WTC11 (cell line): ENCODE measurements around the gene C1orf159. TPM values are rescaled to one million over a fixed set of nuclear protein-coding genes. Genes with fewer than 3 reads are reported as not detected.

ENCODE experiments used
- ATAC-seq: fragments of 200-7000 bp; cut with Tn5 transposase; 2 replicates; pipeline ENCODE4 v1.10.0; 2021; ENCODE audit warnings: mild to moderate bottlenecking, moderate library complexity
- CTCF ChIA-PET: fragments of 300-600 bp; sonication (Branson Sonifier 250); formaldehyde crosslinking; loops from one replicate; lab custom pipeline; 2021; ENCODE audit warnings: antibody characterized with exemption; lab: Charles Lee
- POLR2A ChIA-PET: fragments of 350-600 bp; sonication (Branson Sonifier 250); formaldehyde crosslinking; loops from one replicate; lab custom pipeline; 2021; ENCODE audit warnings: antibody characterized with exemption; lab: Charles Lee
- DNase-seq: peaks from one replicate; pipeline ENCODE4 v3.0.0; 2021; ENCODE audit warnings: low spot score
- H3K27ac Mint-ChIP-seq: 2 replicates; pipeline ENCODE4 v1.8.0; 2021; ENCODE audit warnings: mixed read lengths
- H3K27me3 Mint-ChIP-seq: 2 replicates; pipeline ENCODE4 v1.8.0; 2021; ENCODE audit warnings: low read depth, mild to moderate bottlenecking, moderate library complexity, mixed read lengths
- H3K36me3 Mint-ChIP-seq: 2 replicates; pipeline ENCODE4 v1.8.0; 2021; ENCODE audit warnings: mixed read lengths
- H3K4me1 Mint-ChIP-seq: 2 replicates; pipeline ENCODE4 v1.8.0; 2022; ENCODE audit warnings: mixed read lengths
- H3K4me3 Mint-ChIP-seq: 2 replicates; pipeline ENCODE4 v1.8.0; 2021; ENCODE audit warnings: mild to moderate bottlenecking, moderate library complexity, mixed read lengths
- H3K9me3 Mint-ChIP-seq: 2 replicates; pipeline ENCODE4 v1.8.0; 2021; ENCODE audit warnings: mixed read lengths
- ATF6 ChIP-seq: sonication (generic); formaldehyde crosslinking; IDR thresholded peaks from 2 replicates; pipeline ENCODE4 v1.8.1; 2023; ENCODE audit warnings: mild to moderate bottlenecking, missing genetic modification reagents
- CDX4 ChIP-seq: fragments of 250-450 bp; sonication (Bioruptor Pico); IDR thresholded peaks from 2 replicates; pipeline ENCODE4 v1.9.0; 2021; ENCODE audit warnings: moderate library complexity, mild to moderate bottlenecking, inconsistent platforms, borderline replicate concordance
- E2F1 ChIP-seq: sonication (generic); formaldehyde crosslinking; IDR thresholded peaks from 2 replicates; pipeline ENCODE4 v1.8.0; 2022; ENCODE audit warnings: mild to moderate bottlenecking, missing genetic modification reagents
- EMX1 ChIP-seq: fragments of 250-450 bp; sonication (Bioruptor Pico); IDR thresholded peaks from 2 replicates; pipeline ENCODE4 v1.8.0; 2021; ENCODE audit warnings: mild to moderate bottlenecking
- ERG ChIP-seq: fragments of 250-450 bp; sonication (Bioruptor Pico); IDR thresholded peaks from 2 replicates; pipeline ENCODE4 v1.8.0; 2021; ENCODE audit warnings: mild to moderate bottlenecking
- FOXP1 ChIP-seq: sonication (generic); formaldehyde crosslinking; IDR thresholded peaks from 2 replicates; pipeline ENCODE4 v1.8.0; 2022; ENCODE audit warnings: missing genetic modification reagents, mild to moderate bottlenecking, moderate library complexity, borderline replicate concordance
- HMGA2 ChIP-seq: fragments of 250-450 bp; sonication (Bioruptor Pico); IDR thresholded peaks from 2 replicates; pipeline ENCODE4 v1.4.0; 2021; ENCODE audit warnings: mild to moderate bottlenecking, moderate library complexity
- JAZF1 ChIP-seq: fragments of 250-450 bp; sonication (Bioruptor Pico); IDR thresholded peaks from 2 replicates; pipeline ENCODE4 v1.9.0; 2021; ENCODE audit warnings: moderate library complexity, mild to moderate bottlenecking, inconsistent platforms
- JUN ChIP-seq: sonication (generic); formaldehyde crosslinking; IDR thresholded peaks from 2 replicates; pipeline ENCODE4 v1.8.0; 2023; ENCODE audit warnings: mild to moderate bottlenecking, missing genetic modification reagents
- MYBL2 ChIP-seq: sonication (generic); formaldehyde crosslinking; IDR thresholded peaks from 2 replicates; pipeline ENCODE4 v1.8.1; 2023; ENCODE audit warnings: mild to moderate bottlenecking, moderate library complexity, missing genetic modification reagents
- NR3C1 ChIP-seq: sonication (generic); formaldehyde crosslinking; conservative IDR thresholded peaks from 2 replicates; pipeline ENCODE4 v1.8.1; 2023; ENCODE audit warnings: low read depth, mild to moderate bottlenecking, missing genetic modification reagents
- PRDM15 ChIP-seq: sonication (generic); formaldehyde crosslinking; IDR thresholded peaks from 2 replicates; pipeline ENCODE4 v1.8.0; 2022; ENCODE audit warnings: missing genetic modification reagents
- STAT6 ChIP-seq: sonication (generic); formaldehyde crosslinking; conservative IDR thresholded peaks from 2 replicates; pipeline ENCODE4 v1.8.1; 2023; ENCODE audit warnings: mild to moderate bottlenecking, low read depth, missing genetic modification reagents, moderate library complexity
- USF1 ChIP-seq: sonication (generic); formaldehyde crosslinking; IDR thresholded peaks from 2 replicates; pipeline ENCODE4 v1.8.0; 2022; ENCODE audit warnings: mild to moderate bottlenecking, missing genetic modification reagents
- ZNF416 ChIP-seq: fragments of 250-450 bp; sonication (Bioruptor Pico); IDR thresholded peaks from 2 replicates; pipeline ENCODE4 v1.9.0; 2021; ENCODE audit warnings: mild to moderate bottlenecking, inconsistent platforms
- total RNA-seq: library from RNA; stranded (reverse); gene quantifications from 3 replicates; pipeline ENCODE4 v1.2.3, GENCODE V29; 2021

Gene C1orf159
- total RNA-seq, 1 experiment from 2014 or later, result 17.8 TPM

GRCh38 chr1:1034439-1034781, 81.5 kb downstream of the C1orf159 start:
- Mint-ChIP-seq H3K4me3 (peak overlapping the region; percentile 67), H3K36me3 (peaks cover 5% of the 10 kb centered on the region; the same call in 1 of the 2 replicates)
- POLR2A ChIA-PET, result interaction anchor here (1.5 to 1.6 kb wide), 2 partner anchors 10 to 82 kb away, joined by 3 to 4 read pairs; partner anchors contain the start of gene C1orf159
- no peak for TF ChIP-seq USF1 (CRISPR knock-in tag)
- TF ChIP-seq JAZF1 (CRISPR knock-in tag), result no peak
- no peak for TF ChIP-seq HMGA2 (CRISPR knock-in tag)
- TF ChIP-seq ZNF416, result no peak
- no peak for TF ChIP-seq E2F1
- TF ChIP-seq NR3C1 (CRISPR knock-in tag), result no peak
- no peak for TF ChIP-seq PRDM15 (CRISPR knock-in tag)
- no peak for TF ChIP-seq MYBL2 (CRISPR knock-in tag)
- no peak for TF ChIP-seq CDX4
- TF ChIP-seq JUN (CRISPR knock-in tag), result no peak
- TF ChIP-seq EMX1 (CRISPR knock-in tag), result no peak
- TF ChIP-seq STAT6, result no peak
- TF ChIP-seq FOXP1 (CRISPR knock-in tag), result no peak
- TF ChIP-seq ATF6 (CRISPR knock-in tag), result no peak
- no peak for TF ChIP-seq ERG (CRISPR knock-in tag)
- TF ChIP-seq, all 79 proteins: peak for 0
- CTCF ChIA-PET, result interaction anchor here (0.7 to 4.3 kb wide), 10 partner anchors 10 to 92 kb away, joined by 4 to 57 read pairs (median 12); partner anchors contain the start of genes AGRN, HES4 and NOC2L
- H3K4me1 Mint-ChIP-seq, result peaks cover 10% of the 10 kb centered on the region
- DNase-seq, result peak; percentile 45
- no peak overlapping the region for H3K27ac Mint-ChIP-seq
- peaks cover 44% of the 10 kb centered on the region for H3K27me3 Mint-ChIP-seq
- no peaks in the 10 kb centered on the region for H3K9me3 Mint-ChIP-seq
- no peak for ATAC-seq
